ENCODE results near the gene MSGN1. TPM values are rescaled to one million over a fixed set of nuclear protein-coding genes. Genes with fewer than 3 reads are reported as not detected.

Gene MSGN1, protein sequence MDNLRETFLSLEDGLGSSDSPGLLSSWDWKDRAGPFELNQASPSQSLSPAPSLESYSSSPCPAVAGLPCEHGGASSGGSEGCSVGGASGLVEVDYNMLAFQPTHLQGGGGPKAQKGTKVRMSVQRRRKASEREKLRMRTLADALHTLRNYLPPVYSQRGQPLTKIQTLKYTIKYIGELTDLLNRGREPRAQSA
- not detected for total RNA-seq

DNA sequence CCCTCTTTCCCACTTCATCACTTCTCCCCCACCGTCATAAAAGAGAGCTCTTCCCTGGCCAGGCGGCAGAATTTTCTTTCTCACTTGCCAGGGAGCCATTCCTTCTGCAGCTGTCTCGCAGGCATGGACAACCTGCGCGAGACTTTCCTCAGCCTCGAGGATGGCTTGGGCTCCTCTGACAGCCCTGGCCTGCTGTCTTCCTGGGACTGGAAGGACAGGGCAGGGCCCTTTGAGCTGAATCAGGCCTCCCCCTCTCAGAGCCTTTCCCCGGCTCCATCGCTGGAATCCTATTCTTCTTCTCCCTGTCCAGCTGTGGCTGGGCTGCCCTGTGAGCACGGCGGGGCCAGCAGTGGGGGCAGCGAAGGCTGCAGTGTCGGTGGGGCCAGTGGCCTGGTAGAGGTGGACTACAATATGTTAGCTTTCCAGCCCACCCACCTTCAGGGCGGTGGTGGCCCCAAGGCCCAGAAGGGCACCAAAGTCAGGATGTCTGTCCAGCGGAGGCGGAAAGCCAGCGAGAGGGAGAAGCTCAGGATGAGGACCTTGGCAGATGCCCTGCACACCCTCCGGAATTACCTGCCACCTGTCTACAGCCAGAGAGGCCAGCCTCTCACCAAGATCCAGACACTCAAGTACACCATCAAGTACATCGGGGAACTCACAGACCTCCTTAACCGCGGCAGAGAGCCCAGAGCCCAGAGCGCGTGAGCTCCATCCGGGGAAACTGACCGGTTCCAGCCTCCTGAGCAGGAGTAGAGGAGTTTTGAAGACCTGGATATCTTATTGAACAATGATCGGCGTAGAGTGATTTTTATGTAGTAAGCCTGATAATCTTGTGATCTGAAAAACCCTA, at the start of gene MSGN1:
MSGN1 (plus strand) TSS at position 65 of the 850 bp plus-strand sequence; CDS start at position 124, 59 bp downstream.

Other genes with a start within 250 kb of the MSGN1 start
- 32.8 TPM for gene SMC6, start 62.6 kb upstream of the MSGN1 start, total RNA-seq
- 9.0 TPM for gene GEN1, start 62.3 kb upstream of the MSGN1 start, total RNA-seq
- 2.8 TPM for gene KCNS3, start 62.2 kb downstream of the MSGN1 start, total RNA-seq